ENCODE data around the gene WDR35. TPM values are rescaled to one million over a fixed set of nuclear protein-coding genes. Genes with fewer than 3 reads are reported as not detected.

The WDR35 gene
- total RNA-seq, 1 experiment from 2014 or later: 15.5 TPM

DNA sequence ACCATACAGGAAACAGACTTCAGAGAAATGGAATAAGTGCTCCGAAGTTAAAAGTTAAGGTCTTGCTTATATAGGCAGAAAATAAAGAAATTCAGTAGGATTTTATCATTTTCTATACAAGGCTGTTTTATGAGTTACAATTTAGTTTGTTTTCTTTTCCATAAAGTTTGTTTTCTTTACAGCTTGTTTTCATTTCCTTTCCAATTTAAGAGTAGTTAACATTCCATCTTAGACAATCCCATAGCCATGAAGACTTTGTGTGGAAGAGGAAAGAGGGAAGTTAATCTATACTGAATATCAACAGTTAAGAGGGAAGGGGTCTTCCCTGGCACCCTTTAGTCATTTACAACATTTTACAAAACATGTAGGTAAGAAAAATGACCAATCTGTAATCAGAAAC, 114.6 kb downstream of the WDR35 start:
- H3K4me1 Mint-ChIP-seq: no peaks in the 10 kb centered on the region
- no peaks in the 10 kb centered on the region for H3K36me3 Mint-ChIP-seq
- ChIA-PET POLR2A (no interaction called here), CTCF (no interaction called here)
- peaks cover 8% of the 10 kb centered on the region for H3K27me3 Mint-ChIP-seq (ENCODE audit: low read depth)
- H3K27ac Mint-ChIP-seq: no peak overlapping the region
- TF ChIP-seq ZSCAN18 (CRISPR knock-in tag; IDR thresholded peaks at IDR 0.05) (no peak), E2F5 (CRISPR knock-in tag; IDR thresholded peaks at IDR 0.05) (no peak), CREM (CRISPR knock-in tag; IDR thresholded peaks at IDR 0.05) (no peak), ATF3 (CRISPR knock-in tag; conservative IDR thresholded peaks at IDR 0.05) (no peak), ZNF219 (CRISPR knock-in tag; IDR thresholded peaks at IDR 0.05; ENCODE audit: borderline replicate concordance) (no peak), SMAD4 (CRISPR knock-in tag; IDR thresholded peaks at IDR 0.05) (no peak), ETV6 (CRISPR knock-in tag; IDR thresholded peaks at IDR 0.05) (no peak), ZNF396 (CRISPR knock-in tag; IDR thresholded peaks at IDR 0.05; ENCODE audit: borderline replicate concordance) (no peak), JAZF1 (CRISPR knock-in tag; IDR thresholded peaks at IDR 0.05) (no peak), IRF2 (CRISPR knock-in tag; IDR thresholded peaks at IDR 0.05; ENCODE audit: borderline replicate concordance, low read depth) (no peak), RELA (CRISPR knock-in tag; IDR thresholded peaks at IDR 0.05; ENCODE audit: borderline replicate concordance) (no peak), KAT7 (CRISPR knock-in tag; IDR thresholded peaks at IDR 0.05; ENCODE audit: borderline replicate concordance) (no peak)
- TF ChIP-seq, protein P1, sequence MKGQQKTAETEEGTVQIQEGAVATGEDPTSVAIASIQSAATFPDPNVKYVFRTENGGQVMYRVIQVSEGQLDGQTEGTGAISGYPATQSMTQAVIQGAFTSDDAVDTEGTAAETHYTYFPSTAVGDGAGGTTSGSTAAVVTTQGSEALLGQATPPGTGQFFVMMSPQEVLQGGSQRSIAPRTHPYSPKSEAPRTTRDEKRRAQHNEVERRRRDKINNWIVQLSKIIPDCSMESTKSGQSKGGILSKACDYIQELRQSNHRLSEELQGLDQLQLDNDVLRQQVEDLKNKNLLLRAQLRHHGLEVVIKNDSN (CRISPR knock-in tag; IDR thresholded peaks at IDR 0.05): no peak
- H3K4me3 Mint-ChIP-seq: no peak overlapping the region
- no peaks in the 10 kb centered on the region for H3K9me3 Mint-ChIP-seq
- no peak for DNase-seq (ENCODE audit: low spot score)
- no peak for ATAC-seq

GRCh38 chr2:19874726-19875125, 115.2 kb downstream of the WDR35 start:
- no peaks in the 10 kb centered on the region for H3K4me1 Mint-ChIP-seq
- peaks cover 14% of the 10 kb centered on the region for H3K27me3 Mint-ChIP-seq (ENCODE audit: low read depth)
- H3K9me3 Mint-ChIP-seq: no peaks in the 10 kb centered on the region
- no peak for ATAC-seq
- ChIA-PET CTCF (no interaction called here), POLR2A (interaction anchor here (0.9 kb wide), 1 partner anchor 11 kb away, joined by 3 read pairs; no protein-coding TSS in a partner anchor)
- no peak overlapping the region for H3K4me3 Mint-ChIP-seq
- H3K27ac Mint-ChIP-seq: no peak overlapping the region
- DNase-seq (ENCODE audit: low spot score): no peak
- TF ChIP-seq, protein P2, sequence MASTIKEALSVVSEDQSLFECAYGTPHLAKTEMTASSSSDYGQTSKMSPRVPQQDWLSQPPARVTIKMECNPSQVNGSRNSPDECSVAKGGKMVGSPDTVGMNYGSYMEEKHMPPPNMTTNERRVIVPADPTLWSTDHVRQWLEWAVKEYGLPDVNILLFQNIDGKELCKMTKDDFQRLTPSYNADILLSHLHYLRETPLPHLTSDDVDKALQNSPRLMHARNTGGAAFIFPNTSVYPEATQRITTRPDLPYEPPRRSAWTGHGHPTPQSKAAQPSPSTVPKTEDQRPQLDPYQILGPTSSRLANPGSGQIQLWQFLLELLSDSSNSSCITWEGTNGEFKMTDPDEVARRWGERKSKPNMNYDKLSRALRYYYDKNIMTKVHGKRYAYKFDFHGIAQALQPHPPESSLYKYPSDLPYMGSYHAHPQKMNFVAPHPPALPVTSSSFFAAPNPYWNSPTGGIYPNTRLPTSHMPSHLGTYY (CRISPR knock-in tag; IDR thresholded peaks at IDR 0.05): no peak
- TF ChIP-seq, protein P3, sequence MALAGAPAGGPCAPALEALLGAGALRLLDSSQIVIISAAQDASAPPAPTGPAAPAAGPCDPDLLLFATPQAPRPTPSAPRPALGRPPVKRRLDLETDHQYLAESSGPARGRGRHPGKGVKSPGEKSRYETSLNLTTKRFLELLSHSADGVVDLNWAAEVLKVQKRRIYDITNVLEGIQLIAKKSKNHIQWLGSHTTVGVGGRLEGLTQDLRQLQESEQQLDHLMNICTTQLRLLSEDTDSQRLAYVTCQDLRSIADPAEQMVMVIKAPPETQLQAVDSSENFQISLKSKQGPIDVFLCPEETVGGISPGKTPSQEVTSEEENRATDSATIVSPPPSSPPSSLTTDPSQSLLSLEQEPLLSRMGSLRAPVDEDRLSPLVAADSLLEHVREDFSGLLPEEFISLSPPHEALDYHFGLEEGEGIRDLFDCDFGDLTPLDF (CRISPR knock-in tag; IDR thresholded peaks at IDR 0.05): no peak
- TF ChIP-seq, protein P1 (CRISPR knock-in tag; IDR thresholded peaks at IDR 0.05): no peak
- no peak for TF ChIP-seq RORB (CRISPR knock-in tag; IDR thresholded peaks at IDR 0.05)
- no peak for TF ChIP-seq NFYB (CRISPR knock-in tag; conservative IDR thresholded peaks at IDR 0.05; ENCODE audit: low read depth)
- TF ChIP-seq TEAD1 (CRISPR knock-in tag; IDR thresholded peaks at IDR 0.05): no peak
- TF ChIP-seq ZBTB21 (CRISPR knock-in tag; IDR thresholded peaks at IDR 0.05; ENCODE audit: borderline replicate concordance): no peak
- TF ChIP-seq FOXJ3 (CRISPR knock-in tag; IDR thresholded peaks at IDR 0.05; ENCODE audit: borderline replicate concordance): no peak
- TF ChIP-seq ZNF138 (CRISPR knock-in tag; conservative IDR thresholded peaks at IDR 0.05): no peak
- TF ChIP-seq JUN (CRISPR knock-in tag; IDR thresholded peaks at IDR 0.05): no peak
- no peak for TF ChIP-seq MYBL2 (CRISPR knock-in tag; IDR thresholded peaks at IDR 0.05)
- no peaks in the 10 kb centered on the region for H3K36me3 Mint-ChIP-seq
